Kidney epithelial cell (primary cell): ENCODE measurements around the gene KCNJ5. TPM values are rescaled to one million over a fixed set of nuclear protein-coding genes. Genes with fewer than 3 reads are reported as not detected.

ENCODE experiments used
- DNase-seq: peaks from one replicate; pipeline ENCODE4 v3.0.0-alpha.2; 2010; ENCODE audit warnings: low read depth
- H3K27me3 ChIP-seq: 2 replicates; pipeline ENCODE4 v1.6.0; 2011; ENCODE audit warnings: low read length; ENCODE audit not compliant: control insufficient read depth, insufficient read depth
- H3K36me3 ChIP-seq: 2 replicates; pipeline ENCODE4 v1.5.1; 2011; ENCODE audit warnings: low read length; ENCODE audit not compliant: control insufficient read depth, insufficient read depth
- H3K4me3 ChIP-seq: 2 replicates; pipeline ENCODE4 v1.5.1; 2011; ENCODE audit warnings: low read depth, mild to moderate bottlenecking, control low read depth, low read length
- CTCF ChIP-seq: IDR thresholded peaks from 2 replicates; pipeline ENCODE4 v1.5.1; 2011; ENCODE audit warnings: mild to moderate bottlenecking, moderate library complexity, low read length, control low read depth, inconsistent platforms; ENCODE audit not compliant: insufficient read depth, poor library complexity, severe bottlenecking
- total RNA-seq: library from RNA; depleted of rRNA; stranded (reverse); fragments of >200 nt; gene quantifications from 2 replicates; pipeline ENCODE4 v1.2.3, GENCODE V29; 2015

The KCNJ5 gene
- total RNA-seq, 1 donor from 2014 or later = 3.4 TPM

GRCh38 chr11:128893578-128894285 is 2.6 kb downstream of the KCNJ5 start:
- DNase-seq = no peak
- TF ChIP-seq CTCF = no peak

GRCh38 chr11:128894286-128894681 is 3.1 kb downstream of the KCNJ5 start:
- no peak for DNase-seq
- H3K36me3 ChIP-seq = no peaks in the 10 kb centered on the region
- no peak overlapping the region for H3K4me3 ChIP-seq
- H3K27me3 ChIP-seq = peaks cover 19% of the 10 kb centered on the region
- TF ChIP-seq CTCF = no peak

More at GRCh38 chr11:128893578-128894285, 2.6 kb downstream of the KCNJ5 start:
- H3K4me3 ChIP-seq = no peak overlapping the region
- H3K36me3 ChIP-seq = no peaks in the 10 kb centered on the region
- H3K27me3 ChIP-seq = peaks cover 20% of the 10 kb centered on the region

GRCh38 chr11:128894685-128895084 is 3.5 kb downstream of the KCNJ5 start:
- Histone ChIP-seq H3K4me3 (no peak overlapping the region), H3K27me3 (peaks cover 15% of the 10 kb centered on the region), H3K36me3 (no peaks in the 10 kb centered on the region)
- DNase-seq = no peak
- no peak for TF ChIP-seq CTCF

- Histone ChIP-seq H3K27me3 (peaks cover 7% of the 10 kb centered on the region), H3K36me3 (no peaks in the 10 kb centered on the region), H3K4me3 (no peak overlapping the region)
- DNase-seq = no peak
- no peak for TF ChIP-seq CTCF
Observed at GRCh38 chr11:128895526-128895925, 4.4 kb downstream of the KCNJ5 start.

GRCh38 chr11:128896356-128896755 is 5.2 kb downstream of the KCNJ5 start:
- Histone ChIP-seq H3K27me3 (peaks cover 2% of the 10 kb centered on the region), H3K4me3 (no peak overlapping the region), H3K36me3 (no peaks in the 10 kb centered on the region)
- no peak for TF ChIP-seq CTCF
- DNase-seq = no peak

GRCh38 chr11:128897826-128898225 is 6.7 kb downstream of the KCNJ5 start:
- Histone ChIP-seq H3K27me3 (no peaks in the 10 kb centered on the region), H3K36me3 (no peaks in the 10 kb centered on the region), H3K4me3 (no peak overlapping the region)
- DNase-seq = no peak
- TF ChIP-seq CTCF = no peak
